A673 (cell line): ENCODE measurements around the gene GFY.

Experiments
- CTCF ChIP-seq: fragments of 300-800, 200-600 bp; sonication (generic); conservative IDR thresholded peaks from 2 replicates; pipeline ENCODE4 v1.5.1; 2017; ENCODE audit warnings: low read depth, mild to moderate bottlenecking, antibody characterized with exemption, low read length, moderate library complexity, mixed read lengths
- EZH2 ChIP-seq: fragments of 200-600 bp; sonication (generic); IDR thresholded peaks from 2 replicates; pipeline ENCODE4 v1.6.1; 2017; ENCODE audit warnings: borderline replicate concordance, low read depth, mild to moderate bottlenecking, mixed read lengths, antibody characterized with exemption, low read length; ENCODE audit not compliant: poor library complexity, severe bottlenecking

DNA sequence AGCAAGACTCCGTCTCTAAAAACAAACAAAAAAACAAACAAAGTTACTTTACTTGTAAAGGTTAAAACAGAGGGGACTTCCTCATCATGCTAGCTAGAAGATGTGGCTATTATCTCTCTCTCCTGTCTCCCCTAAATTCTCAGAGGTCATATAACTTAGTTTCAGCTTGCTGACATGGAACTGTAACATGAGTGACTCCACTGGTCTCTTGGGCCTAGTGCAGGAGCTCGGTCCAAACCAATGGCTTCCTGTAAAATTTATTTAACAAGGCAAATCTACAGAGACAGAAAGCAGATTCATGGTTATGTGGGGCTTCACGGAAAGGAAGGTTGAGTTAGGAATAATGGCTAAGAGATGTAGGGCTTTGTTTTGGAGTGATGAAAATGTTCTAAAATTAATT, 46.7 kb upstream of the GFY start:
- no peak for TF ChIP-seq CTCF
- no peak for TF ChIP-seq EZH2
